OCI-LY1 (cell line): ENCODE data around the gene SLC17A7.

ENCODE experiments used
- H2AFZ ChIP-seq: fragments of 200-600 bp; sonication (generic), shearing (Covaris generic); 2 replicates; pipeline ENCODE4 v1.6.0; 2014; ENCODE audit warnings: antibody characterized with exemption, mild to moderate bottlenecking, low read length
- H3F3A ChIP-seq: fragments of 200-600 bp; sonication (generic), shearing (Covaris generic); 2 replicates; pipeline ENCODE4 v1.6.0; 2014; ENCODE audit warnings: mild to moderate bottlenecking, antibody characterized with exemption, low read length, moderate library complexity; ENCODE audit not compliant: insufficient read depth
- H3K27ac ChIP-seq: fragments of 200-600 bp; sonication (generic); 2 replicates; pipeline ENCODE4 v1.5.1; 2014; ENCODE audit warnings: low read length, mixed run types, mild to moderate bottlenecking, low read depth; ENCODE audit not compliant: poor library complexity, severe bottlenecking
- H3K27me3 ChIP-seq: fragments of 200-600 bp; sonication (generic); 2 replicates; pipeline ENCODE4 v1.6.0; 2014; ENCODE audit warnings: antibody characterized with exemption, mild to moderate bottlenecking, low read length, moderate library complexity; ENCODE audit not compliant: insufficient read depth
- H3K36me3 ChIP-seq: fragments of 200-600 bp; sonication (generic); 2 replicates; pipeline ENCODE4 v1.6.1; 2014; ENCODE audit warnings: mild to moderate bottlenecking, antibody characterized with exemption, low read length, moderate library complexity, mixed read lengths; ENCODE audit not compliant: insufficient read depth
- H3K4me1 ChIP-seq: fragments of 200-600 bp; sonication (generic); 2 replicates; pipeline ENCODE4 v1.5.1; 2014; ENCODE audit warnings: mild to moderate bottlenecking, low read length, moderate library complexity; ENCODE audit not compliant: insufficient read depth, severe bottlenecking
- H3K4me2 ChIP-seq: fragments of 200-600 bp; sonication (generic), shearing (Covaris generic); 2 replicates; pipeline ENCODE4 v1.6.1; 2014; ENCODE audit warnings: low read length
- H3K4me3 ChIP-seq: fragments of 200-600 bp; sonication (generic); 2 replicates; pipeline ENCODE4 v1.5.1; 2014; ENCODE audit warnings: low read length, low read depth, mild to moderate bottlenecking, mixed read lengths; ENCODE audit not compliant: poor library complexity, severe bottlenecking
- H3K79me2 ChIP-seq: fragments of 200-600 bp; shearing (Covaris generic); 2 replicates; pipeline ENCODE4 v1.6.1; 2016; ENCODE audit warnings: mixed run types, low read length, mixed read lengths; ENCODE audit not compliant: insufficient read depth
- H3K9ac ChIP-seq: fragments of 200-600 bp; sonication (generic), shearing (Covaris generic); 2 replicates; pipeline ENCODE4 v1.6.1; 2014; ENCODE audit warnings: mild to moderate bottlenecking, low read length, mixed read lengths
- H3K9me2 ChIP-seq: fragments of 200-600 bp; sonication (generic), shearing (Covaris generic); 2 replicates; pipeline ENCODE4 v1.6.1; 2014; ENCODE audit warnings: low read depth, mild to moderate bottlenecking, low read length, mixed read lengths
- H3K9me3 ChIP-seq: fragments of 200-600 bp; shearing (Covaris generic); 2 replicates; pipeline ENCODE4 v1.6.1; 2014; ENCODE audit warnings: low read length, mixed read lengths
- H4K20me1 ChIP-seq: fragments of 200-600 bp; sonication (generic), shearing (Covaris generic); 2 replicates; pipeline ENCODE4 v1.6.0; 2016; ENCODE audit warnings: mild to moderate bottlenecking, low read length; ENCODE audit not compliant: insufficient read depth
- EZH2 ChIP-seq: fragments of 200-600 bp; sonication (generic), shearing (Covaris generic); IDR thresholded peaks from 2 replicates; pipeline ENCODE4 v1.8.0; 2017; ENCODE audit warnings: borderline replicate concordance, mixed run types, mild to moderate bottlenecking, antibody characterized with exemption, low read length, moderate library complexity, mixed read lengths
- TF ChIP-seq, protein P1 (sequence below): fragments of 200-600 bp; sonication (generic), shearing (Covaris generic); IDR thresholded peaks from 2 replicates; pipeline ENCODE4 v1.5.1; 2017; ENCODE audit warnings: mild to moderate bottlenecking, antibody characterized with exemption, low read length, moderate library complexity, mixed read lengths

The SLC17A7 gene

DNA sequence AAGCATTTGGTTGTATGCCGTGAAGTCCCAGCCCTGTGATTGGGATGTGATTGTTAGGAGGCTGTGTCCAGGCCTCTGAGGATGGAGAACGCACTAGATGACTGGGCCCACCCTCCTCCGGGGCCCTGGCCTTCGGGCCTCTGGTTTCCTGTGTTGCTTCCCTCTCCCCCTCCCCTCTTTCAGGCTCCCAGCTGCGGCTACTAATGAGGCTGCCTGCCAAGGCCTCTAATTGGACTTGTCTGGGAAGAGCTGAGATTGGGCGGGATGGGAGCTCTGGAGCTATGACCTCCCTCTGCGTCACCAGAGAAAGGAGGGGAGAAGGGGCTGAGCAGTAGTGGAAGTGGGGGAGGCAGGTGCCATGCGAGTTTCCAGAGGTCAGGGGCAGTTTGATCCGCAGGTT lies 28.0 kb downstream of the SLC17A7 start:
- TF ChIP-seq EZH2: no peak
- TF ChIP-seq, protein P1, sequence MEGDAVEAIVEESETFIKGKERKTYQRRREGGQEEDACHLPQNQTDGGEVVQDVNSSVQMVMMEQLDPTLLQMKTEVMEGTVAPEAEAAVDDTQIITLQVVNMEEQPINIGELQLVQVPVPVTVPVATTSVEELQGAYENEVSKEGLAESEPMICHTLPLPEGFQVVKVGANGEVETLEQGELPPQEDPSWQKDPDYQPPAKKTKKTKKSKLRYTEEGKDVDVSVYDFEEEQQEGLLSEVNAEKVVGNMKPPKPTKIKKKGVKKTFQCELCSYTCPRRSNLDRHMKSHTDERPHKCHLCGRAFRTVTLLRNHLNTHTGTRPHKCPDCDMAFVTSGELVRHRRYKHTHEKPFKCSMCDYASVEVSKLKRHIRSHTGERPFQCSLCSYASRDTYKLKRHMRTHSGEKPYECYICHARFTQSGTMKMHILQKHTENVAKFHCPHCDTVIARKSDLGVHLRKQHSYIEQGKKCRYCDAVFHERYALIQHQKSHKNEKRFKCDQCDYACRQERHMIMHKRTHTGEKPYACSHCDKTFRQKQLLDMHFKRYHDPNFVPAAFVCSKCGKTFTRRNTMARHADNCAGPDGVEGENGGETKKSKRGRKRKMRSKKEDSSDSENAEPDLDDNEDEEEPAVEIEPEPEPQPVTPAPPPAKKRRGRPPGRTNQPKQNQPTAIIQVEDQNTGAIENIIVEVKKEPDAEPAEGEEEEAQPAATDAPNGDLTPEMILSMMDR: no peak
- H3K79me2 ChIP-seq: no peaks in the 10 kb centered on the region
- H4K20me1 ChIP-seq: no peaks in the 10 kb centered on the region
- no peak overlapping the region for H3K9ac ChIP-seq
- no peaks in the 10 kb centered on the region for H3K36me3 ChIP-seq
- H3K4me1 ChIP-seq: peaks cover 33% of the 10 kb centered on the region
- H3F3A ChIP-seq: no peaks in the 10 kb centered on the region
- no peaks in the 10 kb centered on the region for H3K9me3 ChIP-seq
- H3K27ac ChIP-seq: no peak overlapping the region
- no peaks in the 10 kb centered on the region for H3K9me2 ChIP-seq
- no peaks in the 10 kb centered on the region for H3K27me3 ChIP-seq
- no peak overlapping the region for H3K4me3 ChIP-seq
- H3K4me2 ChIP-seq: no peak overlapping the region
- no peak overlapping the region for H2AFZ ChIP-seq

DNA sequence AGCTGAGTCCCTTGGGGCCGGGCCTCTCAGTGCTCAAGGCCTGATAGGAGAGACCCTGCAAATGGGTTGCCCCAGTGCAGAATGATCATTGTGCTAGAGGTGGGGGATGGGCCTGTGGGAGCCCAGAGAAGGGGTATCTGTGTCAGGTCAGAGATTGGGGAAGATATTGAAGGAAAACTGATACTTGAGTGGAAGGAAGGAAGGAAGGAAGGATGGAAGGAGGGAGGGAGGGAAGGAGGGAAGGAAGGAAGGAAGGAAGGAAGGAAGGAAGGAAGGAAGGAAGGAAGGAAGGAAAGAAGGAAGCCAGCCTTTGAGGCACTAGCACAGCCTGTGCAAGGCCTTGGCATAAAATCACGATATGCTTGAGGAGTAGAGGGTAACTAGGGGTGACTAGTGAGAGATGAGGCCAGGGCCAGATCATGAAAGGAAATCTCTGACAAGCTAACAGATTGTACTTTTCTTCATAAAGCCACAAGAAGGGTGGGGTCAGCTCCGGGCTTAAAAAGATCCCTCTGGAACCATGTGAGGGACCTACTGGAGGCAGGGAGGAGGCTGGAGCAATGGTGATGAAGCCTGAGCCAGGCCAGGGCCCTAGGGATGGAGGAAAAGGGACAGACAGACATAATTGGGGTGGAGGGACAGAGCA lies 29.5 kb downstream of the SLC17A7 start:
- Histone ChIP-seq H4K20me1 (no peaks in the 10 kb centered on the region), H3F3A (no peaks in the 10 kb centered on the region), H2AFZ (no peak overlapping the region), H3K9me3 (no peaks in the 10 kb centered on the region), H3K9me2 (no peaks in the 10 kb centered on the region), H3K27ac (no peak overlapping the region), H3K4me1 (peaks cover 41% of the 10 kb centered on the region), H3K9ac (no peak overlapping the region), H3K79me2 (no peaks in the 10 kb centered on the region), H3K4me3 (no peak overlapping the region), H3K36me3 (no peaks in the 10 kb centered on the region), H3K4me2 (no peak overlapping the region), H3K27me3 (no peaks in the 10 kb centered on the region)
- no peak for TF ChIP-seq EZH2
- TF ChIP-seq, protein P1: no peak

DNA sequence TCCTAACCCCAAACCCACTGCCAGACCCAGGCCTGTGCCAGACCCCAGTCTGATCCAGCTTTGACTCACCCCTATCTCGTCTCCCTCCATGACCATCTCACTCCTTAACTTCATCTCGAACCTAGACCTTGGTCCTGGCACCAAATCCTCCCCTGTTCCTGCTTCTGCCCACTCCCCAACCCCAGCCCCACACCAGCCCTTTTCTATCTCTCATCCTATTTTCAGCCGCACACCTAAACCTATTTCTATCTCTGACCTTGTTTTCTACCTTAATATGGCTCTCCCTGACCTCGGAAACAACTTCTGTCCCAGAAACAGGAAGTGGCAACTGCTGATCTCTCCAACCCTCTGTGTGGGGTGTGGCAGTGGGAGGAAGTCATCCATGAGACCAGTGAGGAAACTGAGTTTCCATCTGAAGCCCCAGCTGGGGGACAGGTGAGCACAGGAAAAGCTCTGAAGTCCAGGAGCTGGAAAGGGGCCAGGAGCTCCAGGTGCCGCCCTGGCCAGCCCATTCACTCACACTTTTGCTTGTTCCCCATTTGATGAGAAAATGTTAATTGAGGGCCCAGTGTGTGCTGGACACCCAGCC lies 31.8 kb downstream of the SLC17A7 start:
- Histone ChIP-seq H3K79me2 (no peaks in the 10 kb centered on the region), H3K4me3 (peak overlapping the region; percentile 11), H3K9me2 (no peaks in the 10 kb centered on the region), H3K9me3 (no peaks in the 10 kb centered on the region), H3K27ac (peak overlapping the region; percentile 72), H3K4me1 (peaks cover 28% of the 10 kb centered on the region), H3K4me2 (peak overlapping the region; percentile 53), H3K9ac (peak overlapping the region; percentile 21; the same call in 1 of the 2 replicates), H3K27me3 (no peaks in the 10 kb centered on the region), H3K36me3 (no peaks in the 10 kb centered on the region), H3F3A (no peaks in the 10 kb centered on the region), H2AFZ (no peak overlapping the region), H4K20me1 (no peaks in the 10 kb centered on the region)
- TF ChIP-seq, protein P1: no peak
- no peak for TF ChIP-seq EZH2
